Measurements from ENCODE around the gene LIN52.

The LIN52 gene

GRCh38 chr14:74248017-74248416 is 163.3 kb downstream of the LIN52 start:
- no peak overlapping the region for H3K4me3 ChIP-seq (ENCODE audit: low read depth, low read length)
- no peak for DNase-seq (ENCODE audit: low read depth)

- H3K4me3 ChIP-seq (ENCODE audit: low read depth, low read length): no peak overlapping the region
- DNase-seq (ENCODE audit: low read depth): no peak
Observed at GRCh38 chr14:74249433-74250375, 164.9 kb downstream of the LIN52 start.

Data from skeletal muscle cell (primary cell).